IMR-90 (cell line): Measurements from ENCODE around the gene DDT. TPM values are rescaled to one million over a fixed set of nuclear protein-coding genes. Genes with fewer than 3 reads are reported as not detected.
"Not testable (repeated sequence)": the region's sequence is repeated elsewhere in the genome, so short reads cannot be mapped to it uniquely, and the experiment has no call there.

ENCODE experiments used
- ATAC-seq: fragments of 200-7000 bp; cut with Tn5 transposase; 2 replicates; pipeline ENCODE4 v1.9.1; 2020; ENCODE audit warnings: low read depth, mild to moderate bottlenecking, moderate library complexity
- BruUV-seq: library from RNA; stranded (reverse); fragments of 400-500 nt; replicated peaks from 2 replicates; lab custom pipeline; 2021; lab: Mats Ljungman, UMichigan
- CTCF ChIA-PET: fragments of 300-600 bp; formaldehyde crosslinking; extraction: SDS; loops from one replicate; lab custom pipeline; 2021; ENCODE audit warnings: antibody characterized with exemption; lab: Yijun Ruan, JAX
- POLR2A ChIA-PET: fragments of 300-600 bp; sonication (Branson Sonifier 250); formaldehyde crosslinking; loops from one replicate; lab custom pipeline; 2022; ENCODE audit warnings: antibody characterized with exemption; ENCODE audit not compliant: unreplicated experiment; lab: Charles Lee
- DNase-seq: peaks from one replicate; pipeline ENCODE4 v3.0.0; 2013
- H2AFZ ChIP-seq: replicated peaks from 2 replicates; pipeline ENCODE3; 2013; ENCODE audit warnings: low read length, mild to moderate bottlenecking; ENCODE audit not compliant: poor library complexity
- H2AK5ac ChIP-seq: 2 replicates; pipeline ENCODE4 v1.6.1; 2013; ENCODE audit warnings: low read depth, low read length, inconsistent platforms
- H2AK9ac ChIP-seq: replicated peaks from 2 replicates; pipeline ENCODE3; 2013; ENCODE audit warnings: mild to moderate bottlenecking, low read depth, low read length, moderate library complexity; ENCODE audit not compliant: poor library complexity
- H2BK120ac ChIP-seq: 2 replicates; pipeline ENCODE4 v1.6.1; 2013; ENCODE audit warnings: low read depth, low read length, inconsistent platforms
- H2BK15ac ChIP-seq: 3 replicates; pipeline ENCODE4 v1.6.1; 2013; ENCODE audit warnings: low read depth, low read length, inconsistent platforms
- H2BK20ac ChIP-seq: 2 replicates; pipeline ENCODE4 v1.6.1; 2013; ENCODE audit warnings: low read depth, mild to moderate bottlenecking, inconsistent platforms, low read length, moderate library complexity
- H2BK5ac ChIP-seq: 2 replicates; pipeline ENCODE4 v1.6.1; 2013; ENCODE audit warnings: mild to moderate bottlenecking, low read depth, low read length, inconsistent platforms; ENCODE audit not compliant: poor library complexity, severe bottlenecking
- H3K14ac ChIP-seq: replicated peaks from 2 replicates; pipeline ENCODE4 v1.6.1; 2013; ENCODE audit warnings: low read depth, low read length, inconsistent platforms
- H3K18ac ChIP-seq: 2 replicates; pipeline ENCODE4 v1.6.1; 2013; ENCODE audit warnings: low read depth, low read length, control low read depth
- H3K23ac ChIP-seq: 2 replicates; pipeline ENCODE4 v1.6.1; 2013; ENCODE audit warnings: low read depth, low read length, inconsistent platforms
- H3K27ac ChIP-seq: 2 replicates; pipeline ENCODE4 v1.5.1; 2013; ENCODE audit warnings: mild to moderate bottlenecking, control low read depth, low read length; ENCODE audit not compliant: insufficient read depth
- H3K27me3 ChIP-seq: 2 replicates; pipeline ENCODE4 v1.6.1; 2013; ENCODE audit warnings: low read length; ENCODE audit not compliant: control insufficient read depth, insufficient read depth
- H3K36me3 ChIP-seq: 2 replicates; pipeline ENCODE4 v1.6.1; 2013; ENCODE audit warnings: low read length, mixed read lengths; ENCODE audit not compliant: control insufficient read depth, insufficient read depth
- H3K4ac ChIP-seq: 2 replicates; pipeline ENCODE4 v1.6.1; 2013; ENCODE audit warnings: low read depth, low read length, inconsistent platforms
- H3K4me1 ChIP-seq: 2 replicates; pipeline ENCODE4 v1.6.1; 2013; ENCODE audit warnings: low read length, mixed read lengths; ENCODE audit not compliant: control insufficient read depth, insufficient read depth
- H3K4me2 ChIP-seq: 2 replicates; pipeline ENCODE4 v1.6.1; 2013; ENCODE audit warnings: low read depth, mild to moderate bottlenecking, control low read depth, low read length, moderate library complexity
- H3K4me3 ChIP-seq: 2 replicates; pipeline ENCODE4 v1.5.1; 2013; ENCODE audit warnings: low read depth, mild to moderate bottlenecking, control low read depth, low read length, moderate library complexity; ENCODE audit not compliant: insufficient read depth
- H3K56ac ChIP-seq: 2 replicates; pipeline ENCODE4 v1.6.1; 2013; ENCODE audit warnings: low read length, inconsistent platforms; ENCODE audit not compliant: insufficient read depth; ENCODE audit errors: extremely low read depth
- H3K79me1 ChIP-seq, 2 experiments: 2 replicates each; pipeline ENCODE4 v1.6.1; 2013; ENCODE audit warnings: low read length in 2 of 2, inconsistent platforms in 1 of 2, low read depth in 1 of 2
- H3K9ac ChIP-seq: 2 replicates; pipeline ENCODE4 v1.6.1; 2013; ENCODE audit warnings: low read depth, low read length, control low read depth
- H3K9me1 ChIP-seq: 2 replicates; pipeline ENCODE4 v1.6.1; 2013; ENCODE audit warnings: low read length, inconsistent platforms; ENCODE audit not compliant: insufficient read depth
- H3K9me3 ChIP-seq: 2 replicates; pipeline ENCODE4 v1.6.1; 2013; ENCODE audit warnings: low read length; ENCODE audit not compliant: control insufficient read depth, insufficient read depth
- H4K20me1 ChIP-seq: 2 replicates; pipeline ENCODE4 v1.6.1; 2013; ENCODE audit warnings: low read length, inconsistent platforms; ENCODE audit not compliant: insufficient read depth
- H4K5ac ChIP-seq: 2 replicates; pipeline ENCODE4 v1.6.1; 2013; ENCODE audit warnings: mild to moderate bottlenecking, low read depth, low read length, control low read depth
- H4K8ac ChIP-seq, 2 experiments: 2 replicates each; pipeline ENCODE4 v1.6.1; 2013; ENCODE audit warnings: low read depth in 2 of 2, low read length in 2 of 2, control low read depth in 1 of 2, inconsistent platforms in 1 of 2
- H4K91ac ChIP-seq: 2 replicates; pipeline ENCODE4 v1.6.1; 2013; ENCODE audit warnings: low read depth, low read length, inconsistent platforms; ENCODE audit not compliant: insufficient read depth
- WGBS, 2 experiments: methylation state at CpG; one replicate each; pipeline versions ENCODE4 v1.1.5 to v1.1.7; 2013; ENCODE audit warnings: missing lambda C conversion rate in 2 of 2; ENCODE audit not compliant: insufficient read length in 1 of 2; ENCODE audit errors: extremely low coverage in 2 of 2; 5-methylcytosine and 5-hydroxymethylcytosine counted together
- dilution Hi-C: fragments of 300-500 bp; cut with HindIII; formaldehyde crosslinking; loops from one replicate; pipeline ENCODE4 v1.14.3; 2018; ENCODE audit warnings: low sequenced_read_pairs; ENCODE audit not compliant: unreplicated experiment
- in situ Hi-C: fragments of 300-500 bp; cut with MboI; formaldehyde crosslinking; loops from 3 replicates; pipeline ENCODE4 v1.14.3; 2019; ENCODE audit warnings: low sequenced_read_pairs, inconsistent platforms, mixed read lengths
- intact Hi-C: fragments of 100-400 bp; cut with micrococcal nuclease; formaldehyde crosslinking; loops from 2 replicates; pipeline ENCODE4 v1.10.0; 2022
- polyA plus RNA-seq, 3 experiments: library from polyadenylated mRNA; depleted of rRNA; stranded (reverse); fragments of >200 nt; gene quantifications; 2 replicates each; pipeline ENCODE4 v1.2.3, GENCODE V29; 2012; ENCODE audit warnings: low replicate concordance in 1 of 3
- total RNA-seq: library from RNA; depleted of rRNA; stranded (reverse); fragments of >200 nt; gene quantifications from 2 replicates; pipeline ENCODE4 v1.2.3, GENCODE V29; 2012

DDT gene
- total and polyA plus RNA-seq, 2 of the 4 experiments (the other 2 are of a cell fraction), result 54.8 to 151 TPM

DNA sequence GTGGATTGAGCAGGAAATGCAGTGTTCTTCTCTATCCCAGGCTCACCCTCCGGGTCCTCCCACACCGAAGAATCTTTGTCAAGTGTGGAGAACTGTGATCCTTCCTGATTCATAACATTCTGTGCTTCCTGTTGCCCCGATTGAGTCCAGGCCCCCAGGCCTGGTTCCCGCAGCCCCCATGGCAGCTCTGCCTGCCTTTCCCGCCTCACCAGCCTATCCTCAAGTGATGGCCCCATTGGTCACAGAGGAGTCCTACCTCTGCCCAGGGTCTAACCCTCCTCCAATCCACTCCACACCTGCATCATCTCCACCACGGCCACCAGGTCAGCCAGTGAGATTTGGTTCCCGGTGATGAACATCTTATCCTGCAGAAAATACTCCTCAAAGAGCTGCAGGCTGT lies 25.5 kb upstream of the DDT start:
- BruUV-seq, result not testable (repeated sequence)

More for the DNA sequence above, 25.5 kb upstream of the DDT start:
- 82% methylated on average over 3 of the region's 7 CpGs; no CpG with 5 or more reads in 1 of the 2 experiments for WGBS, 2 experiments
- intact Hi-C loops, H4K91ac ChIP-seq, H3K9me1 ChIP-seq, H3K4me3 ChIP-seq, H4K20me1 ChIP-seq, H3K9ac ChIP-seq, H3K14ac ChIP-seq, H2AK5ac ChIP-seq, CTCF ChIA-PET, ATAC-seq, H2BK15ac ChIP-seq, DNase-seq, H3K79me1 ChIP-seq, H3K9me3 ChIP-seq, H3K23ac ChIP-seq, H3K27ac ChIP-seq, POLR2A ChIA-PET, H3K4me2 ChIP-seq, H2AFZ ChIP-seq, H4K8ac ChIP-seq, H3K36me3 ChIP-seq, H3K27me3 ChIP-seq, H3K4me1 ChIP-seq, H2BK120ac ChIP-seq, H3K4ac ChIP-seq, H2BK20ac ChIP-seq, H3K18ac ChIP-seq, H4K5ac ChIP-seq, H2AK9ac ChIP-seq, H3K56ac ChIP-seq, dilution Hi-C loops, H2BK5ac ChIP-seq: not testable (repeated sequence)
- in situ Hi-C loops, result loop anchor here (5.0 kb wide), 1 partner anchor 173 kb away; no protein-coding TSS in a partner anchor
